Heart left ventricle (tissue), 13 donors: ENCODE results near the gene PMEPA1.

ENCODE experiments used
- POLR2A ChIP-seq, 2 donors: fragments of 450-650 bp; IDR thresholded peaks; one replicate each; pipeline ENCODE4 v1.6.1; 2017; ENCODE audit warnings: antibody characterized with exemption in 2 of 2, mild to moderate bottlenecking in 2 of 2, moderate library complexity in 2 of 2
- TF ChIP-seq, protein P1 (sequence below), 12 donors: fragments of 200-600 bp; sonication (generic) in 4 of 12; IDR thresholded peaks; one replicate each; pipeline versions ENCODE4 v1.5.0 to v1.8.0; 2018 to 2022; ENCODE audit warnings: antibody characterized with exemption in 12 of 12, mild to moderate bottlenecking in 5 of 12
- donor health status: ischemic (EF 13 %, LVEDD 7.1; RV severe dilation, severe dysfunction).
- donor health status: DM: no; HTN: yes; CAD: no.
- donor health status: DM: no; HTN: no; CAD: no.
- donor health status: ischemic (EF 25% LVEDD 6.9; RV normal size, moderate dysfunction).
- donor health status: ischemic (EF 25% LVEDD 5.7; RV mildly dilated, moderate dysfunction).
- donor health status: ischemic (EF 35%, LVEDD 5.7; RV mildly dilated, moderate dysfunction).
- donor health status: nonischemic (EF 11% LVEDD 7.7; RV severe dilation, severe dysfunction).
- donor health status: DM: yes; HTN: yes; CAD: no.
- donor health status: PGD.
- donor health status: ischemic (EF 29% LVEDD 5.4; RV normal size, mild dysfunction).
- donor health status: nonischemic (EF 23%, LVEDD 6.1; RV moderate dilation, normal function).

DNA sequence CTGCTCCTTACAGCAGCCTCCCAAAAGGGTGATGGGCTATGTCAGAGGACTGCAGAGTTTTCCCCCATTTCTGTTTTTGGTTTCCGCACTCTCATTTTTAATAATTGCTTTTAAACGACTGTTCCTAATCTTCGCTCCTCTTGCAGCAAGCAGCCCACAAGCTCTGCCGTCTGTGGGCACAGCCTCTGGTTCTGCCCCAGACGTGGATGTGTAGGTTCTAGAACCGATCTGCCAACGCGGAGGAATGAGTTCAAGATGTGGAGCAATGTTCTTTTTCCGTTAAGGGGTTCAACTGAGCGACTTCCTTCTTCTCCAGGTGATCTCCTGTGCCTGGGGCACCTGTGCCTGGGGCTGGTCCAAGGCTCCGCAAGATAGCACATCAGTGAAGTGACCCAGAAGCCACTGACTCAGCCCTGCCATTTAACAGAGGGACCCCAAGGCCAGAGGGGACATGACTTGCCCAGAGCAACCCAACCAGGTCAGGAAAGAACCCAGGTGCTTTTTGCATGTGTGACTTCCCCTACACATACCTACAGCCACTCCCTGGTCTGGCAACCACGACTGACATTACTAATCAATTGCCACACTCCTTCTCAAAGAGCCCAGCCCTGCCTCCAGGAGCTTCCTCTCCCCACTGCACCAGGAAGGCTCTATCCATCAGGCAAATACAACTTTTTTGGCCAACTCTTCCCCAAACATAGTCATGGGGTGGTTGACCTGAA lies 22.7 kb downstream of the PMEPA1 start:
- no peak for TF ChIP-seq POLR2A (IDR thresholded peaks at IDR 0.05)
- TF ChIP-seq, protein P1, sequence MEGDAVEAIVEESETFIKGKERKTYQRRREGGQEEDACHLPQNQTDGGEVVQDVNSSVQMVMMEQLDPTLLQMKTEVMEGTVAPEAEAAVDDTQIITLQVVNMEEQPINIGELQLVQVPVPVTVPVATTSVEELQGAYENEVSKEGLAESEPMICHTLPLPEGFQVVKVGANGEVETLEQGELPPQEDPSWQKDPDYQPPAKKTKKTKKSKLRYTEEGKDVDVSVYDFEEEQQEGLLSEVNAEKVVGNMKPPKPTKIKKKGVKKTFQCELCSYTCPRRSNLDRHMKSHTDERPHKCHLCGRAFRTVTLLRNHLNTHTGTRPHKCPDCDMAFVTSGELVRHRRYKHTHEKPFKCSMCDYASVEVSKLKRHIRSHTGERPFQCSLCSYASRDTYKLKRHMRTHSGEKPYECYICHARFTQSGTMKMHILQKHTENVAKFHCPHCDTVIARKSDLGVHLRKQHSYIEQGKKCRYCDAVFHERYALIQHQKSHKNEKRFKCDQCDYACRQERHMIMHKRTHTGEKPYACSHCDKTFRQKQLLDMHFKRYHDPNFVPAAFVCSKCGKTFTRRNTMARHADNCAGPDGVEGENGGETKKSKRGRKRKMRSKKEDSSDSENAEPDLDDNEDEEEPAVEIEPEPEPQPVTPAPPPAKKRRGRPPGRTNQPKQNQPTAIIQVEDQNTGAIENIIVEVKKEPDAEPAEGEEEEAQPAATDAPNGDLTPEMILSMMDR (IDR thresholded peaks at IDR 0.05) = no peak
